ENCODE measurements around the gene P3H3.

DNA sequence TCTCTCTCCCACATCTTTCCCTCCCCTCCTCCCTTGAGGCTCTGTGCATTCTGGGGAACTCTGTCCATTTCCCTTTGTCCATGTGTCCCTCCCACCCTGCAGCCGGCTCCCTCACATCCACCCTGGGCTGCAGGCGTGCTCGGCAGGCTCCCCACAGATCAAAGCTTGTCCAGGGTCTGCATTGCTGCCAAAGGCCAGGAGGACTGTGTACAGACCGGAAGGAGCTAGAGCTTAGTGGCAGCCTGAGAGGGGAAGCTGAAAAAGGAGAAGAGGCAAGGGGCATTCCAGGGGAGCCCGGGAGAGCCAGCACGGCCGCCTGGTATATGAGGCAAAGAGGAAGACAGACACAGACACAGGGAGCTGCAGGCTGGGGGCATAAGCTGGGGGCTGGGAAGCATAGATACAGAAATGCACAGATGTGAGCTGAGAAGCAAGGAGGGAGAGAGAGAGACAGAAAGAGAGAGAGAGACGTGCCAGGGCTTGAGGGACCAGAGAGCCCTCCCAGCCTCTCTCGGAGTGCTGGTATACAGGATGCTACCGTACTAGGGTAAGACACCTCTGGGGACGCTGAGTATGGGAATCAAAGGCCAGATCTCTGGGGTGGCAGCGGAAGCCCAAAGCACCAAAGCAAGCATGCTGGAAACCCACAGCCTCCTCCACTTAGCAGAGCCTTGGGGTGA, 35.5 kb upstream of the P3H3 start:
- TF ChIP-seq, protein P1, sequence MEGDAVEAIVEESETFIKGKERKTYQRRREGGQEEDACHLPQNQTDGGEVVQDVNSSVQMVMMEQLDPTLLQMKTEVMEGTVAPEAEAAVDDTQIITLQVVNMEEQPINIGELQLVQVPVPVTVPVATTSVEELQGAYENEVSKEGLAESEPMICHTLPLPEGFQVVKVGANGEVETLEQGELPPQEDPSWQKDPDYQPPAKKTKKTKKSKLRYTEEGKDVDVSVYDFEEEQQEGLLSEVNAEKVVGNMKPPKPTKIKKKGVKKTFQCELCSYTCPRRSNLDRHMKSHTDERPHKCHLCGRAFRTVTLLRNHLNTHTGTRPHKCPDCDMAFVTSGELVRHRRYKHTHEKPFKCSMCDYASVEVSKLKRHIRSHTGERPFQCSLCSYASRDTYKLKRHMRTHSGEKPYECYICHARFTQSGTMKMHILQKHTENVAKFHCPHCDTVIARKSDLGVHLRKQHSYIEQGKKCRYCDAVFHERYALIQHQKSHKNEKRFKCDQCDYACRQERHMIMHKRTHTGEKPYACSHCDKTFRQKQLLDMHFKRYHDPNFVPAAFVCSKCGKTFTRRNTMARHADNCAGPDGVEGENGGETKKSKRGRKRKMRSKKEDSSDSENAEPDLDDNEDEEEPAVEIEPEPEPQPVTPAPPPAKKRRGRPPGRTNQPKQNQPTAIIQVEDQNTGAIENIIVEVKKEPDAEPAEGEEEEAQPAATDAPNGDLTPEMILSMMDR (IDR thresholded peaks at IDR 0.05): no peak
- no peak for TF ChIP-seq POLR2A (IDR thresholded peaks at IDR 0.05)

All from breast epithelium (tissue), 3 donors.